ENCODE results near the gene KCNG2. TPM values are rescaled to one million over a fixed set of nuclear protein-coding genes. Genes with fewer than 3 reads are reported as not detected.

KCNG2 gene
- total and polyA plus RNA-seq, 10 of the 15 experiments (the other 5 are each of a cell fraction or from before 2014, with no cell fraction given) = 0.20 to 0.23 TPM; not detected in 8

GRCh38 chr18:79772865-79773696 lies 24.7 kb upstream of the KCNG2 start (continued):
- TF ChIP-seq ZNF687 (IDR thresholded peaks at IDR 0.05) = no peak
- TF ChIP-seq YY1 (IDR thresholded peaks at IDR 0.05; ENCODE audit: low read depth, low read length) = no peak
- TF ChIP-seq, protein P1, sequence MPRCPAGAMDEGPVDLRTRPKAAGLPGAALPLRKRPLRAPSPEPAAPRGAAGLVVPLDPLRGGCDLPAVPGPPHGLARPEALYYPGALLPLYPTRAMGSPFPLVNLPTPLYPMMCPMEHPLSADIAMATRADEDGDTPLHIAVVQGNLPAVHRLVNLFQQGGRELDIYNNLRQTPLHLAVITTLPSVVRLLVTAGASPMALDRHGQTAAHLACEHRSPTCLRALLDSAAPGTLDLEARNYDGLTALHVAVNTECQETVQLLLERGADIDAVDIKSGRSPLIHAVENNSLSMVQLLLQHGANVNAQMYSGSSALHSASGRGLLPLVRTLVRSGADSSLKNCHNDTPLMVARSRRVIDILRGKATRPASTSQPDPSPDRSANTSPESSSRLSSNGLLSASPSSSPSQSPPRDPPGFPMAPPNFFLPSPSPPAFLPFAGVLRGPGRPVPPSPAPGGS (IDR thresholded peaks at IDR 0.05; ENCODE audit: borderline replicate concordance, insufficient read depth, low read depth, low read length, poor library complexity, severe bottlenecking) = no peak

DNA sequence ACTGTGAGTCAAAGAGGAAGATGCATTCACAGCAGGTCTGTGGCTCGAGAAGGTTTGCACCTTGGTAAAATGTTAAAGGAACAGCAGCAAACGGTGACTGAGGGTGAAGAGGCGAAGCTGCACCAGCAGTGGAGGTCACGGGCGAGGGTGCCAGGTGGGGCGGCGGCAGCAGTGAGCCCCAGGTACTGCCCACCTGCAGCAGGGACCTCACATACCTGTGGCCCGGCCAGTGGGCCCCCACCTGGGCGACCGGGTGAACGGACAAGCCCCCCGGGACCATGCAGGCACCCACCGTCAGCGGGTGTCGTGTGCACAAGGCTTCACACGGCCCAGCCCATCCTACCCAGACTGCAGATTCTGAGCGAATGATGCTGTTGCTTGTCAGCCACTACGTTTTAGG lies 23.6 kb upstream of the KCNG2 start:
- H3K4me1 ChIP-seq (ENCODE audit: control insufficient read depth, insufficient read depth, low read length) = no peaks in the 10 kb centered on the region
- no TSS peak for BruUV-seq (replicated peaks)
- no peak overlapping the region for H3K9ac ChIP-seq (ENCODE audit: control insufficient read depth, insufficient read depth, low read length)
- intact Hi-C loops (cut with micrococcal nuclease; ENCODE audit: unreplicated experiment) = no loop called here
- TF ChIP-seq SIN3A (IDR thresholded peaks at IDR 0.05; ENCODE audit: low read depth, low read length) = no peak
- no peak for TF ChIP-seq SUPT20H (IDR thresholded peaks at IDR 0.05; ENCODE audit: borderline replicate concordance, control insufficient read depth, low read depth, low read length)
- TF ChIP-seq SP1 (IDR thresholded peaks at IDR 0.05; ENCODE audit: low read depth, low read length) = no peak
- H3K79me2 ChIP-seq (ENCODE audit: control insufficient read depth, insufficient read depth, low read length) = no peaks in the 10 kb centered on the region
- H3K4me2 ChIP-seq (ENCODE audit: control insufficient read depth, insufficient read depth) = no peak overlapping the region
- RAD21 ChIA-PET (ENCODE audit: unreplicated experiment) = no interaction called here
- in situ Hi-C loops (cut with MboI) = no loop called here
- H3K27ac ChIP-seq (ENCODE audit: control insufficient read depth, insufficient read depth) = no peak overlapping the region
- FAIRE-seq = no peak
- no peak for DNase-seq (ENCODE audit: low read depth, low spot score)
- no peaks in the 10 kb centered on the region for H3K27me3 ChIP-seq (replicated peaks in 1 of 2; ENCODE audit: control insufficient read depth in 2 of 2, insufficient read depth in 2 of 2, low read length in 1 of 2)
- H2AFZ ChIP-seq (ENCODE audit: control insufficient read depth, low read depth, low read length) = no peak overlapping the region
- CTCF ChIA-PET = no interaction called here
- WGBS (ENCODE audit: insufficient coverage, insufficient replicate concordance, low lambda C conversion rate, missing lambda C conversion rate) = 48% methylated on average over 16 of the region's 18 CpGs
- H3K36me3 ChIP-seq (ENCODE audit: control insufficient read depth in 2 of 2, insufficient read depth in 2 of 2, low read length in 1 of 2) = no peaks in the 10 kb centered on the region
- no peak for ATAC-seq
- peaks cover 2% of the 10 kb centered on the region; the same call in 1 of the 3 replicates for H3K9me3 ChIP-seq (replicated peaks; ENCODE audit: control insufficient read depth, insufficient read depth, low read length)
- no peaks in the 10 kb centered on the region for H4K20me1 ChIP-seq (ENCODE audit: control insufficient read depth, insufficient read depth)
- POLR2A ChIA-PET = no interaction called here
- SMC1A ChIA-PET (ENCODE audit: uncharacterized antibody, unreplicated experiment) = no interaction called here
- H3K4me3 ChIP-seq = no peak overlapping the region

Data from GM12878 (cell line).